ENCODE measurements around the gene ZMYND19.

- TF ChIP-seq, protein P1, sequence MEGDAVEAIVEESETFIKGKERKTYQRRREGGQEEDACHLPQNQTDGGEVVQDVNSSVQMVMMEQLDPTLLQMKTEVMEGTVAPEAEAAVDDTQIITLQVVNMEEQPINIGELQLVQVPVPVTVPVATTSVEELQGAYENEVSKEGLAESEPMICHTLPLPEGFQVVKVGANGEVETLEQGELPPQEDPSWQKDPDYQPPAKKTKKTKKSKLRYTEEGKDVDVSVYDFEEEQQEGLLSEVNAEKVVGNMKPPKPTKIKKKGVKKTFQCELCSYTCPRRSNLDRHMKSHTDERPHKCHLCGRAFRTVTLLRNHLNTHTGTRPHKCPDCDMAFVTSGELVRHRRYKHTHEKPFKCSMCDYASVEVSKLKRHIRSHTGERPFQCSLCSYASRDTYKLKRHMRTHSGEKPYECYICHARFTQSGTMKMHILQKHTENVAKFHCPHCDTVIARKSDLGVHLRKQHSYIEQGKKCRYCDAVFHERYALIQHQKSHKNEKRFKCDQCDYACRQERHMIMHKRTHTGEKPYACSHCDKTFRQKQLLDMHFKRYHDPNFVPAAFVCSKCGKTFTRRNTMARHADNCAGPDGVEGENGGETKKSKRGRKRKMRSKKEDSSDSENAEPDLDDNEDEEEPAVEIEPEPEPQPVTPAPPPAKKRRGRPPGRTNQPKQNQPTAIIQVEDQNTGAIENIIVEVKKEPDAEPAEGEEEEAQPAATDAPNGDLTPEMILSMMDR (IDR thresholded peaks at IDR 0.05; ENCODE audit: insufficient read depth, low read length), result no peak
- TF ChIP-seq, protein P2, sequence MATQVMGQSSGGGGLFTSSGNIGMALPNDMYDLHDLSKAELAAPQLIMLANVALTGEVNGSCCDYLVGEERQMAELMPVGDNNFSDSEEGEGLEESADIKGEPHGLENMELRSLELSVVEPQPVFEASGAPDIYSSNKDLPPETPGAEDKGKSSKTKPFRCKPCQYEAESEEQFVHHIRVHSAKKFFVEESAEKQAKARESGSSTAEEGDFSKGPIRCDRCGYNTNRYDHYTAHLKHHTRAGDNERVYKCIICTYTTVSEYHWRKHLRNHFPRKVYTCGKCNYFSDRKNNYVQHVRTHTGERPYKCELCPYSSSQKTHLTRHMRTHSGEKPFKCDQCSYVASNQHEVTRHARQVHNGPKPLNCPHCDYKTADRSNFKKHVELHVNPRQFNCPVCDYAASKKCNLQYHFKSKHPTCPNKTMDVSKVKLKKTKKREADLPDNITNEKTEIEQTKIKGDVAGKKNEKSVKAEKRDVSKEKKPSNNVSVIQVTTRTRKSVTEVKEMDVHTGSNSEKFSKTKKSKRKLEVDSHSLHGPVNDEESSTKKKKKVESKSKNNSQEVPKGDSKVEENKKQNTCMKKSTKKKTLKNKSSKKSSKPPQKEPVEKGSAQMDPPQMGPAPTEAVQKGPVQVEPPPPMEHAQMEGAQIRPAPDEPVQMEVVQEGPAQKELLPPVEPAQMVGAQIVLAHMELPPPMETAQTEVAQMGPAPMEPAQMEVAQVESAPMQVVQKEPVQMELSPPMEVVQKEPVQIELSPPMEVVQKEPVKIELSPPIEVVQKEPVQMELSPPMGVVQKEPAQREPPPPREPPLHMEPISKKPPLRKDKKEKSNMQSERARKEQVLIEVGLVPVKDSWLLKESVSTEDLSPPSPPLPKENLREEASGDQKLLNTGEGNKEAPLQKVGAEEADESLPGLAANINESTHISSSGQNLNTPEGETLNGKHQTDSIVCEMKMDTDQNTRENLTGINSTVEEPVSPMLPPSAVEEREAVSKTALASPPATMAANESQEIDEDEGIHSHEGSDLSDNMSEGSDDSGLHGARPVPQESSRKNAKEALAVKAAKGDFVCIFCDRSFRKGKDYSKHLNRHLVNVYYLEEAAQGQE (IDR thresholded peaks at IDR 0.05; ENCODE audit: insufficient replicate concordance, low read depth), result no peak
These were observed 29.7 kb upstream of the ZMYND19 start for GRCh38 chr9:137620048-137620405.
